Measurements from ENCODE around the gene KLF11. TPM values are rescaled to one million over a fixed set of nuclear protein-coding genes. Genes with fewer than 3 reads are reported as not detected.
"Not testable (repeated sequence)": the region's sequence is repeated elsewhere in the genome, so short reads cannot be mapped to it uniquely, and the experiment has no call there.

The KLF11 gene
- total RNA-seq, 1 experiment from 2014 or later: 0.04 TPM

GRCh38 chr2:10013651-10014417 is 29.5 kb upstream of the KLF11 start:
- not testable (repeated sequence) for H3K27ac ChIP-seq; H3K4me3 ChIP-seq; H3K9me3 ChIP-seq (replicated peaks); H3K36me3 ChIP-seq; H3K27me3 ChIP-seq; H3K4me1 ChIP-seq; DNase-seq

- Histone ChIP-seq H3K27ac (no peak overlapping the region), H3K4me1 (no peaks in the 10 kb centered on the region), H3K4me3 (no peak overlapping the region), H3K27me3 (0 out of 2 replicates have a peak, but pooled peaks cover 4% of the 10 kb centered on the region), H3K9me3 (replicated peaks) (0 out of 2 replicates have a peak, but pooled peaks cover 3% of the 10 kb centered on the region), H3K36me3 (no peaks in the 10 kb centered on the region)
- DNase-seq: no peak
Measured at GRCh38 chr2:10014418-10015190, 28.7 kb upstream of the KLF11 start.

- H3K4me3 ChIP-seq; H3K27ac ChIP-seq; H3K4me1 ChIP-seq; H3K9me3 ChIP-seq (replicated peaks); DNase-seq; H3K27me3 ChIP-seq; H3K36me3 ChIP-seq: not testable (repeated sequence)
Measured at GRCh38 chr2:10015376-10015989, 27.9 kb upstream of the KLF11 start.

DNA sequence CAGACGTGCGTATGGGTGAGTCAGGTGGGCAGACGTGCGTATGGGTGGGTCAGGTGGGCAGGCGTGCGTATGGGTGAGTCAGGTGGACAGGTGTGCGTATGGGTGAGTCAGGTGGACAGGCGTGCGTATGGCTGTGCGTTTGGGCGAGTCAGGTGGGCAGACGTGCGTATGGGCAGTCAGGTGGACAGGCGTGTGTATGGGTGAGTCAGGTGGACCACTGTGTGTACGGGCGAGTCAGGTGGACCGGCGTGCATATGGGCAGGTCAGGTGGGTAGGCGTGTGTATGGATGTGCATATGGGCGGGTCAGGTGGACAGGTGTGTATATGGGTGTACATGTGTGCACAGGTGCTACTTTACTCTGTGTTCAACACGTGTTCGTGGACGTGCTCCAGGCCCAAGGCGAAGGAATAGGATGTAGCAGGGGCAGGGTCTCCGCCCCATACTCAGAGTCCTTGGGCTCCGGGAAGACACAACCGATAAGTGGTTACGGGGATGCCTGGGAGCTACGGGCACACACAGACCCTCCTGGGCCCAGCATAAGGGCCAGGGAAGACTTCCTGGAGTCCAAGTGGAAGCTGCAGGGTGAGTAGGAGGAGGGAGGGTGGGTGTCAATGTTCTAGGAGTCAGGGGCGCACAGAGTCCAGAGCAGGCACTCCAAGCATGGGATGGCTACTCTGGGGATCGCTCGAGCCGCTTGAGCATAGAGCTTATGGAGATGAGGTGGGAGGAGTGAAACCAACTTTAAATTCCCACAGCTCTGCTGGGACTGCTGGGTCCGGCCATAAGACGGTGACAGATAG is 27.1 kb upstream of the KLF11 start:
- no peak overlapping the region for H3K27ac ChIP-seq
- H3K9me3 ChIP-seq (replicated peaks): 0 out of 2 replicates have a peak, but pooled peaks cover 3% of the 10 kb centered on the region
- no peaks in the 10 kb centered on the region for H3K4me1 ChIP-seq
- no peaks in the 10 kb centered on the region for H3K36me3 ChIP-seq
- DNase-seq: no peak
- H3K27me3 ChIP-seq: 0 out of 2 replicates have a peak, but pooled peaks cover 4% of the 10 kb centered on the region
- no peak overlapping the region for H3K4me3 ChIP-seq

- Histone ChIP-seq H3K27me3 (0 out of 2 replicates have a peak, but pooled peaks cover 4% of the 10 kb centered on the region), H3K4me1 (no peaks in the 10 kb centered on the region), H3K36me3 (no peaks in the 10 kb centered on the region), H3K9me3 (replicated peaks) (0 out of 2 replicates have a peak, but pooled peaks cover 3% of the 10 kb centered on the region), H3K27ac (no peak overlapping the region), H3K4me3 (no peak overlapping the region)
- no peak for DNase-seq
Measured at GRCh38 chr2:10016802-10017258, 26.5 kb upstream of the KLF11 start.

- Histone ChIP-seq H3K27me3 (0 out of 2 replicates have a peak, but pooled peaks cover 4% of the 10 kb centered on the region), H3K4me1 (no peaks in the 10 kb centered on the region), H3K9me3 (replicated peaks) (0 out of 2 replicates have a peak, but pooled peaks cover 3% of the 10 kb centered on the region), H3K27ac (no peak overlapping the region), H3K4me3 (no peak overlapping the region), H3K36me3 (no peaks in the 10 kb centered on the region)
- DNase-seq: no peak
Measured at GRCh38 chr2:10017313-10017941, 25.9 kb upstream of the KLF11 start.

- no peak for DNase-seq
Measured at GRCh38 chr2:10019174-10019573, 24.2 kb upstream of the KLF11 start.

GRCh38 chr2:10019602-10020400 is 23.5 kb upstream of the KLF11 start:
- Histone ChIP-seq H3K27ac (no peak overlapping the region), H3K4me1 (no peaks in the 10 kb centered on the region), H3K36me3 (no peaks in the 10 kb centered on the region), H3K9me3 (replicated peaks) (0 out of 2 replicates have a peak, but pooled peaks cover 3% of the 10 kb centered on the region), H3K27me3 (0 out of 2 replicates have a peak, but pooled peaks cover 4% of the 10 kb centered on the region), H3K4me3 (no peak overlapping the region)
- no peak for DNase-seq

More at GRCh38 chr2:10019174-10019573, 24.2 kb upstream of the KLF11 start:
- 0 out of 2 replicates have a peak, but pooled peaks cover 4% of the 10 kb centered on the region for H3K27me3 ChIP-seq
- no peak overlapping the region for H3K27ac ChIP-seq
- 0 out of 2 replicates have a peak, but pooled peaks cover 3% of the 10 kb centered on the region for H3K9me3 ChIP-seq (replicated peaks)
- no peaks in the 10 kb centered on the region for H3K36me3 ChIP-seq
- no peaks in the 10 kb centered on the region for H3K4me1 ChIP-seq
- no peak overlapping the region for H3K4me3 ChIP-seq

DNA sequence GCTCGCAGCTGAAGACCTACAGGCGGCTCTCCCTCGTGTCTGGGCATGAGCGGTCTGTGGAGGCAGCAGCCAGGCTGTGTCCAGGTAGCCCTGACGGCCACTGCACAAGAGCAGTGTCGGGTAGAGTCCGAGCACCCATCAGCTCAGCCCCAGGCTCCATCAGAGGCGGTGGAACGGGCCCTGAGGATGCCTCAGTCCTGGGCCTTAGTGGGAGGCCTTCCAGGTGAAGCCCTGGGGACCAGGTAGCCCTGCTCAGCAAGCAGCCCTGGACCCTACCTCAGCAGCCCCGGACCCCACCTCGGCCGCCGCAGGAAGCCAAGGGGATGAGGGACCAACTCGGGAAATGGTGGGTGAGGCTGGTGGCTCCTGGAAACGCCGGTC is 21.3 kb upstream of the KLF11 start:
- H3K9me3 ChIP-seq (replicated peaks): 0 out of 2 replicates have a peak, but pooled peaks cover 3% of the 10 kb centered on the region
- 0 out of 2 replicates have a peak, but pooled peaks cover 4% of the 10 kb centered on the region for H3K27me3 ChIP-seq
- no peaks in the 10 kb centered on the region for H3K36me3 ChIP-seq
- no peak overlapping the region for H3K27ac ChIP-seq
- no peak for DNase-seq
- H3K4me1 ChIP-seq: no peaks in the 10 kb centered on the region
- H3K4me3 ChIP-seq: no peak overlapping the region

DNA sequence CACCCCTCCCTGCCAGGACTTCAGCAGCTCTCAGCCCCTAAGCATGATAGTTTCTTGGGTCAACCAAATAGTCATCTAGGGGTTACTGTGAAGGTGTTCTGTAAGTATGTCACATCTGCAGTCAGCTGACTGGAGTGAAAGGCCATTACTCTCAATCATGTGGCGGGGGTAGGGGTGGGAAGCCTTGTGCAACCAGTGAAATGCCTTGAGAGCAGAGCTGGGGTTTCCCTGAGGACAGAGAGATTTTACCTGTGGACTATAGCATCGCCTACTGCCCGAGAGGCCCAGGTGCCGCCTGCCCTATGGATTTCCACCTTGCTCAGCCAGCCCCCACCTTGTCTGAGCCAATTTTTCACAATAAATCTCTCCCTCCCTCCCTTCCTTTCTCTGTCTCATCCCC is 20.9 kb upstream of the KLF11 start:
- H3K27ac ChIP-seq: no peak overlapping the region
- H3K4me1 ChIP-seq: no peaks in the 10 kb centered on the region
- H3K27me3 ChIP-seq: 0 out of 2 replicates have a peak, but pooled peaks cover 4% of the 10 kb centered on the region
- no peak for DNase-seq
- no peaks in the 10 kb centered on the region for H3K36me3 ChIP-seq
- no peak overlapping the region for H3K4me3 ChIP-seq
- 0 out of 2 replicates have a peak, but pooled peaks cover 3% of the 10 kb centered on the region for H3K9me3 ChIP-seq (replicated peaks)

GRCh38 chr2:10022966-10023662 is 20.2 kb upstream of the KLF11 start:
- H3K4me1 ChIP-seq: no peaks in the 10 kb centered on the region
- H3K27ac ChIP-seq: no peak overlapping the region
- 0 out of 2 replicates have a peak, but pooled peaks cover 3% of the 10 kb centered on the region for H3K9me3 ChIP-seq (replicated peaks)
- no peak for DNase-seq
- 0 out of 2 replicates have a peak, but pooled peaks cover 4% of the 10 kb centered on the region for H3K27me3 ChIP-seq
- H3K36me3 ChIP-seq: no peaks in the 10 kb centered on the region
- H3K4me3 ChIP-seq: no peak overlapping the region

DNA sequence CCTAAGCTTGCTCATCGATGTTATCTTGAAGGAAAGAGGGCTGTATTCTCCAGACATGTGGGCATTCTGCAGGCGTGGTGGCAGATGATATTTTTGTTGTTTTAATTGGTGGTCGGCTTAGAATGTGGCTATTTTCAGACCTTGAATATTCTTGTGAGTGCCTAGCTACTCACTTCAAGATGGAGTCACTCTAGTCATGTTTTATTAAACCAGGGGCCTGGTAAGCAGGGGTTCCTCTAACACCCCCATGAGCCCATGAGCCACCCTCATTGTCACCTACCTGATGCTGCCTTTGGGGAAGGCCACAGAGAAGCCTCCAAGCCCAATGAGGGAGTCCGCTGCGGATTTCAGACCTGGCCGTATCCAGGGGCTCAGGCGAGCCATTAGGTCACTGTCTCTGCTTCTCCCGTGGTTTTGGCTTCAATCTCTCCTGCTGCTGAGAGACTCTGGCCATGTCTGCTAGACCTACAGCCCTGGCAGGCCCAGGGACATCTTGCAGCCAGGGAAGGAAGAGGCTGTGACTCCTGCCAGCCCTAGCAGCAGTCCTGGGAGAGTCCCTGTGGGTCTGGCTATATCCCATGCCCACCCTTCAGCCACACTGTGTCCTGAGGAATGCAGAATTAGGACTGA is 16.3 kb upstream of the KLF11 start:
- H3K4me3 ChIP-seq: no peak overlapping the region

More for the DNA sequence above, 16.3 kb upstream of the KLF11 start:
- H3K36me3 ChIP-seq: no peaks in the 10 kb centered on the region
- H3K9me3 ChIP-seq (replicated peaks): no peaks in the 10 kb centered on the region
- DNase-seq: no peak
- no peaks in the 10 kb centered on the region for H3K27me3 ChIP-seq
- no peak overlapping the region for H3K27ac ChIP-seq
- peaks cover 8% of the 10 kb centered on the region; the same call in 1 of the 2 replicates for H3K4me1 ChIP-seq
